GM12878 (cell line): ENCODE data around the gene RGL1. TPM values are rescaled to one million over a fixed set of nuclear protein-coding genes. Genes with fewer than 3 reads are reported as not detected.

Experiments used
- BRCA1 ChIP-seq: IDR thresholded peaks from 2 replicates; pipeline ENCODE4 v1.6.1; 2011; ENCODE audit warnings: low read depth, low read length, improper control_type of control experiment
- CBX3 ChIP-seq: fragments of 200-600 bp; sonication (generic); IDR thresholded peaks from 2 replicates; pipeline ENCODE4 v1.6.1; 2016; ENCODE audit warnings: low read depth, borderline replicate concordance
- DPF2 ChIP-seq: fragments of 450-650 bp; IDR thresholded peaks from 2 replicates; pipeline ENCODE4 v1.6.1; 2017; ENCODE audit warnings: mild to moderate bottlenecking
- HDAC2 ChIP-seq: fragments of 200-600 bp; sonication (generic); IDR thresholded peaks from 2 replicates; pipeline ENCODE4 v1.6.1; 2017
- HDAC6 ChIP-seq: fragments of 200-600 bp; sonication (generic); IDR thresholded peaks from one replicate; pipeline ENCODE4 v1.8.0; 2017; ENCODE audit warnings: antibody characterized with exemption; ENCODE audit not compliant: unreplicated experiment
- KAT2A ChIP-seq: conservative IDR thresholded peaks from 2 replicates; pipeline ENCODE4 v1.6.1; 2011; ENCODE audit warnings: low read depth, low read length; ENCODE audit not compliant: control insufficient read depth
- NFYB ChIP-seq: IDR thresholded peaks from 2 replicates; pipeline ENCODE4 v1.6.1; 2011; ENCODE audit warnings: low read depth, mild to moderate bottlenecking, low read length, improper control_type of control experiment, moderate library complexity; ENCODE audit not compliant: insufficient read depth
- RELA ChIP-seq: fragments of 450-650 bp; IDR thresholded peaks from 2 replicates; pipeline ENCODE4 v1.8.0; 2014; ENCODE audit warnings: borderline replicate concordance; ENCODE audit not compliant: partially characterized antibody
- SIN3A ChIP-seq: IDR thresholded peaks from 2 replicates; pipeline ENCODE4 v1.6.1; 2012; ENCODE audit warnings: low read depth, low read length, improper control_type of control experiment
- polyA plus RNA-seq, 11 experiments: library from polyadenylated mRNA; depleted of rRNA in 4 of 11; unstranded in 6 of 11; stranded (reverse) in 5 of 11; fragments of >200 nt; fragmentation: Nextera tagmentation in 4 of 11; fragmentation: Illumina TruSeq in 1 of 11; extraction: Ambion mirVana in 4 of 11; extraction: Trizol in 1 of 11; gene quantifications; 1 replicate in 1 of 11; 2 replicates in 10 of 11; pipeline versions ENCODE4 v1.2.1 to v1.2.3, GENCODE V29; 2011 to 2016; ENCODE audit warnings: inconsistent platforms in 2 of 11, missing spikeins in 2 of 11, low read depth in 1 of 11
- total RNA-seq, 4 experiments: library from RNA; depleted of rRNA in 3 of 4; stranded (reverse); fragments of >200 nt in 3 of 4; fragmentation: Illumina TruSeq in 1 of 4; extraction: Trizol in 1 of 4; gene quantifications; 2 replicates each; pipeline versions ENCODE4 v1.2.1 to v1.2.3, GENCODE V29; 2013 to 2021
- TF ChIP-seq, protein P1 (sequence below): IDR thresholded peaks from 2 replicates; pipeline ENCODE4 v1.6.1; 2012; ENCODE audit warnings: mild to moderate bottlenecking, low read depth, low read length
- TF ChIP-seq, protein P2 (sequence below): fragments of 450-650 bp; IDR thresholded peaks from 2 replicates; pipeline ENCODE4 v1.6.1; 2016; ENCODE audit warnings: mild to moderate bottlenecking, moderate library complexity, borderline replicate concordance
- TF ChIP-seq, protein P3 (sequence below): IDR thresholded peaks from 2 replicates; pipeline ENCODE4 v1.6.1; 2011; ENCODE audit warnings: borderline replicate concordance, low read depth, mild to moderate bottlenecking, moderate library complexity, mixed read lengths, low read length; ENCODE audit not compliant: insufficient read depth; ENCODE audit errors: extremely low read length
- TF ChIP-seq, protein P4 (sequence below): IDR thresholded peaks from 2 replicates; pipeline ENCODE4 v1.6.1; 2011; ENCODE audit warnings: borderline replicate concordance, low read depth, mild to moderate bottlenecking, moderate library complexity, low read length; ENCODE audit not compliant: insufficient read depth, poor library complexity, severe bottlenecking
- TF ChIP-seq, protein P5 (sequence below): fragments of 450-650 bp; IDR thresholded peaks from 2 replicates; pipeline ENCODE4 v1.6.1; 2016; ENCODE audit warnings: mild to moderate bottlenecking
- TF ChIP-seq, protein P6 (sequence below): IDR thresholded peaks from 2 replicates; pipeline ENCODE4 v1.6.1; 2012; ENCODE audit warnings: low read depth, low read length, improper control_type of control experiment

Gene RGL1
- total and polyA plus RNA-seq, 10 of the 15 experiments (the other 5 are each of a cell fraction or from before 2014, with no cell fraction given) = 8.1 to 25.0 (median 19.0) TPM

DNA sequence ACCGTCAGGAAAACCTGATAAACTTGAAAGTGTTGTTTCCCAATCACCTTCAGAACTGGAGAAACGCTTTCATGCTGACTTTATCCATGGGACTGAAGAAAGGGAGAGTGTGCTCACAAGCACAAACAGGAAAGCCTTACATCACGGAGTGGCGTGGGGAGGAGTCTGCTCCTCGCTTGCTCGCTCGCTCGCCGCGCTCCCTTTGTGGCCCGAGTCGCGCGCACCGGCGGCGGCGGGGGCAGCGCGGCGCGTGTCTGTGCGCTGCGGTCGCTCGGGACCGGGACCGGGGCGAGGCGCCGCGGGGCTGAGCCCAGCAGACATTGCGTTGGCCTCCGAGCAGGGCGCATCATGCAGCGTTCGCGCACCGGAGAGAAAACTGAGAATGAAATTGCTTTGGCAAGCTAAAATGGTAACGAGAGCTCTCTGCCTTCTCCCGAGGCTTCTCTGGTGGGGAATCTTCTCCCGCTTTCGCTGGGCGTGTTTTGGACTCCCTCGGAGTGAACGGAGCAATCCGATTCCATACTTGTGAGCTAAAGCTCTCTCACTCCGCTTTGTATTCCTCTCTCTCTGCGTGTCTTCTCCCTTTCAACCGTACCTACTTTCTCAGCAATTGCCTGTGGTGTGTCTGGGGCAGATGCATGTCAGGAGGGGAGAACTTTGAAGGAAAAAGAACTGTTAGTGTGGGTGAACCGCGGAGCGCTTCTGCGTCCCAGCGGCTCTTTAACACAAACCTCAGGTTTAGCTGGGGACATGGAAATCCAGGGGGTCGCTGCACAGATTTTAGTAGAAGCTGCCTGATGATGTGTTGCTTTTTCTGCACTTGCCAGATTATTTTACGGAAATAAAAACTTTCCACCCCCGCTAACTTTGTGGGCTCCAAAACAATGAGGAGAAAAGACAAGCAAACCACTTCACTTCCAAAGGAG lies at the start of gene RGL1 (continued):
- peak; percentile 76 for TF ChIP-seq DPF2
- TF ChIP-seq SIN3A = no peak
- no peak for TF ChIP-seq NFYB
- no peak for TF ChIP-seq KAT2A
- TF ChIP-seq, protein P1, sequence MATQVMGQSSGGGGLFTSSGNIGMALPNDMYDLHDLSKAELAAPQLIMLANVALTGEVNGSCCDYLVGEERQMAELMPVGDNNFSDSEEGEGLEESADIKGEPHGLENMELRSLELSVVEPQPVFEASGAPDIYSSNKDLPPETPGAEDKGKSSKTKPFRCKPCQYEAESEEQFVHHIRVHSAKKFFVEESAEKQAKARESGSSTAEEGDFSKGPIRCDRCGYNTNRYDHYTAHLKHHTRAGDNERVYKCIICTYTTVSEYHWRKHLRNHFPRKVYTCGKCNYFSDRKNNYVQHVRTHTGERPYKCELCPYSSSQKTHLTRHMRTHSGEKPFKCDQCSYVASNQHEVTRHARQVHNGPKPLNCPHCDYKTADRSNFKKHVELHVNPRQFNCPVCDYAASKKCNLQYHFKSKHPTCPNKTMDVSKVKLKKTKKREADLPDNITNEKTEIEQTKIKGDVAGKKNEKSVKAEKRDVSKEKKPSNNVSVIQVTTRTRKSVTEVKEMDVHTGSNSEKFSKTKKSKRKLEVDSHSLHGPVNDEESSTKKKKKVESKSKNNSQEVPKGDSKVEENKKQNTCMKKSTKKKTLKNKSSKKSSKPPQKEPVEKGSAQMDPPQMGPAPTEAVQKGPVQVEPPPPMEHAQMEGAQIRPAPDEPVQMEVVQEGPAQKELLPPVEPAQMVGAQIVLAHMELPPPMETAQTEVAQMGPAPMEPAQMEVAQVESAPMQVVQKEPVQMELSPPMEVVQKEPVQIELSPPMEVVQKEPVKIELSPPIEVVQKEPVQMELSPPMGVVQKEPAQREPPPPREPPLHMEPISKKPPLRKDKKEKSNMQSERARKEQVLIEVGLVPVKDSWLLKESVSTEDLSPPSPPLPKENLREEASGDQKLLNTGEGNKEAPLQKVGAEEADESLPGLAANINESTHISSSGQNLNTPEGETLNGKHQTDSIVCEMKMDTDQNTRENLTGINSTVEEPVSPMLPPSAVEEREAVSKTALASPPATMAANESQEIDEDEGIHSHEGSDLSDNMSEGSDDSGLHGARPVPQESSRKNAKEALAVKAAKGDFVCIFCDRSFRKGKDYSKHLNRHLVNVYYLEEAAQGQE = no peak
- TF ChIP-seq, protein P2, sequence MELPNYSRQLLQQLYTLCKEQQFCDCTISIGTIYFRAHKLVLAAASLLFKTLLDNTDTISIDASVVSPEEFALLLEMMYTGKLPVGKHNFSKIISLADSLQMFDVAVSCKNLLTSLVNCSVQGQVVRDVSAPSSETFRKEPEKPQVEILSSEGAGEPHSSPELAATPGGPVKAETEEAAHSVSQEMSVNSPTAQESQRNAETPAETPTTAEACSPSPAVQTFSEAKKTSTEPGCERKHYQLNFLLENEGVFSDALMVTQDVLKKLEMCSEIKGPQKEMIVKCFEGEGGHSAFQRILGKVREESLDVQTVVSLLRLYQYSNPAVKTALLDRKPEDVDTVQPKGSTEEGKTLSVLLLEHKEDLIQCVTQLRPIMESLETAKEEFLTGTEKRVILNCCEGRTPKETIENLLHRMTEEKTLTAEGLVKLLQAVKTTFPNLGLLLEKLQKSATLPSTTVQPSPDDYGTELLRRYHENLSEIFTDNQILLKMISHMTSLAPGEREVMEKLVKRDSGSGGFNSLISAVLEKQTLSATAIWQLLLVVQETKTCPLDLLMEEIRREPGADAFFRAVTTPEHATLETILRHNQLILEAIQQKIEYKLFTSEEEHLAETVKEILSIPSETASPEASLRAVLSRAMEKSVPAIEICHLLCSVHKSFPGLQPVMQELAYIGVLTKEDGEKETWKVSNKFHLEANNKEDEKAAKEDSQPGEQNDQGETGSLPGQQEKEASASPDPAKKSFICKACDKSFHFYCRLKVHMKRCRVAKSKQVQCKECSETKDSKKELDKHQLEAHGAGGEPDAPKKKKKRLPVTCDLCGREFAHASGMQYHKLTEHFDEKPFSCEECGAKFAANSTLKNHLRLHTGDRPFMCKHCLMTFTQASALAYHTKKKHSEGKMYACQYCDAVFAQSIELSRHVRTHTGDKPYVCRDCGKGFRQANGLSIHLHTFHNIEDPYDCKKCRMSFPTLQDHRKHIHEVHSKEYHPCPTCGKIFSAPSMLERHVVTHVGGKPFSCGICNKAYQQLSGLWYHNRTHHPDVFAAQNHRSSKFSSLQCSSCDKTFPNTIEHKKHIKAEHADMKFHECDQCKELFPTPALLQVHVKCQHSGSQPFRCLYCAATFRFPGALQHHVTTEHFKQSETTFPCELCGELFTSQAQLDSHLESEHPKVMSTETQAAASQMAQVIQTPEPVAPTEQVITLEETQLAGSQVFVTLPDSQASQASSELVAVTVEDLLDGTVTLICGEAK = no peak
- no peak for TF ChIP-seq BRCA1
- no peak for TF ChIP-seq HDAC6
- TF ChIP-seq, protein P3, sequence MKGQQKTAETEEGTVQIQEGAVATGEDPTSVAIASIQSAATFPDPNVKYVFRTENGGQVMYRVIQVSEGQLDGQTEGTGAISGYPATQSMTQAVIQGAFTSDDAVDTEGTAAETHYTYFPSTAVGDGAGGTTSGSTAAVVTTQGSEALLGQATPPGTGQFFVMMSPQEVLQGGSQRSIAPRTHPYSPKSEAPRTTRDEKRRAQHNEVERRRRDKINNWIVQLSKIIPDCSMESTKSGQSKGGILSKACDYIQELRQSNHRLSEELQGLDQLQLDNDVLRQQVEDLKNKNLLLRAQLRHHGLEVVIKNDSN = no peak
- TF ChIP-seq, protein P4, sequence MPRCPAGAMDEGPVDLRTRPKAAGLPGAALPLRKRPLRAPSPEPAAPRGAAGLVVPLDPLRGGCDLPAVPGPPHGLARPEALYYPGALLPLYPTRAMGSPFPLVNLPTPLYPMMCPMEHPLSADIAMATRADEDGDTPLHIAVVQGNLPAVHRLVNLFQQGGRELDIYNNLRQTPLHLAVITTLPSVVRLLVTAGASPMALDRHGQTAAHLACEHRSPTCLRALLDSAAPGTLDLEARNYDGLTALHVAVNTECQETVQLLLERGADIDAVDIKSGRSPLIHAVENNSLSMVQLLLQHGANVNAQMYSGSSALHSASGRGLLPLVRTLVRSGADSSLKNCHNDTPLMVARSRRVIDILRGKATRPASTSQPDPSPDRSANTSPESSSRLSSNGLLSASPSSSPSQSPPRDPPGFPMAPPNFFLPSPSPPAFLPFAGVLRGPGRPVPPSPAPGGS = no peak
- TF ChIP-seq RELA = peak; percentile 37
- TF ChIP-seq HDAC2 = no peak
- TF ChIP-seq CBX3 = no peak
- TF ChIP-seq, protein P5, sequence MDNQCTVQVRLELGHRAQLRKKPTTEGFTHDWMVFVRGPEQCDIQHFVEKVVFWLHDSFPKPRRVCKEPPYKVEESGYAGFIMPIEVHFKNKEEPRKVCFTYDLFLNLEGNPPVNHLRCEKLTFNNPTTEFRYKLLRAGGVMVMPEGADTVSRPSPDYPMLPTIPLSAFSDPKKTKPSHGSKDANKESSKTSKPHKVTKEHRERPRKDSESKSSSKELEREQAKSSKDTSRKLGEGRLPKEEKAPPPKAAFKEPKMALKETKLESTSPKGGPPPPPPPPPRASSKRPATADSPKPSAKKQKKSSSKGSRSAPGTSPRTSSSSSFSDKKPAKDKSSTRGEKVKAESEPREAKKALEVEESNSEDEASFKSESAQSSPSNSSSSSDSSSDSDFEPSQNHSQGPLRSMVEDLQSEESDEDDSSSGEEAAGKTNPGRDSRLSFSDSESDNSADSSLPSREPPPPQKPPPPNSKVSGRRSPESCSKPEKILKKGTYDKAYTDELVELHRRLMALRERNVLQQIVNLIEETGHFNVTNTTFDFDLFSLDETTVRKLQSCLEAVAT = no peak
- TF ChIP-seq, protein P6, sequence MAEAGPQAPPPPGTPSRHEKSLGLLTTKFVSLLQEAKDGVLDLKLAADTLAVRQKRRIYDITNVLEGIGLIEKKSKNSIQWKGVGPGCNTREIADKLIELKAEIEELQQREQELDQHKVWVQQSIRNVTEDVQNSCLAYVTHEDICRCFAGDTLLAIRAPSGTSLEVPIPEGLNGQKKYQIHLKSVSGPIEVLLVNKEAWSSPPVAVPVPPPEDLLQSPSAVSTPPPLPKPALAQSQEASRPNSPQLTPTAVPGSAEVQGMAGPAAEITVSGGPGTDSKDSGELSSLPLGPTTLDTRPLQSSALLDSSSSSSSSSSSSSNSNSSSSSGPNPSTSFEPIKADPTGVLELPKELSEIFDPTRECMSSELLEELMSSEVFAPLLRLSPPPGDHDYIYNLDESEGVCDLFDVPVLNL = no peak
